HL-60 (cell line): ENCODE measurements around the gene ZCCHC24.

Experiments
- TF ChIP-seq, protein P1 (sequence below): IDR thresholded peaks from one replicate; pipeline ENCODE4 v1.5.1; 2011; ENCODE audit warnings: low read length, control low read depth, inconsistent platforms; ENCODE audit not compliant: insufficient read depth
- TF ChIP-seq, protein P2 (sequence below): IDR thresholded peaks from 2 replicates; pipeline ENCODE4 v1.6.1; 2012; ENCODE audit warnings: low read depth; ENCODE audit not compliant: insufficient replicate concordance

DNA sequence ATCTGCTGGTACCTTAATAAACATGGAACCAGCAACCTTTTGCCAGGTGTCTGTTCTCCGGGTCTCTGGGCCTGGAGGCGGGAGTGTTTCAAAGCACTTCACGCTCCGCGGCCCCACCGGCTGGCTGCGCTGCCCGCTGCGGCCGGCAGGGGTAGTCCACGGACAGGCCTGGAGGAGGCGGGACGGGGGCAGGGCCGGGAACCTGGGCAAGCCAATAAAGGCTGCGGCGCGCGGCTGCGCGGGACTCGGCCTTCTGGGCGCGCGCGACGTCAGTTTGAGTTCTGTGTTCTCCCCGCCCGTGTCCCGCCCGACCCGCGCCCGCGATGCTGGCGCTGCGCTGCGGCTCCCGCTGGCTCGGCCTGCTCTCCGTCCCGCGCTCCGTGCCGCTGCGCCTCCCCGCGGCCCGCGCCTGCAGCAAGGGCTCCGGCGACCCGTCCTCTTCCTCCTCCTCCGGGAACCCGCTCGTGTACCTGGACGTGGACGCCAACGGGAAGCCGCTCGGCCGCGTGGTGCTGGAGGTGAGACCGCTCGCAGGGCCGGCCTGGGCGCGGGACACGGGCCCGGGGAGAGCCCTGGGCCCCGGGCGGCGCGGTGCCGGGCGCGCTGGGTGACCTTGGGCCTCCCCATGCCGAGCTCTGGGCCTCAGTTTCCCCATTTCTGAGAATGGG, 98.1 kb downstream of the ZCCHC24 start, which contains the start of gene PPIF:
- TF ChIP-seq, protein P1, sequence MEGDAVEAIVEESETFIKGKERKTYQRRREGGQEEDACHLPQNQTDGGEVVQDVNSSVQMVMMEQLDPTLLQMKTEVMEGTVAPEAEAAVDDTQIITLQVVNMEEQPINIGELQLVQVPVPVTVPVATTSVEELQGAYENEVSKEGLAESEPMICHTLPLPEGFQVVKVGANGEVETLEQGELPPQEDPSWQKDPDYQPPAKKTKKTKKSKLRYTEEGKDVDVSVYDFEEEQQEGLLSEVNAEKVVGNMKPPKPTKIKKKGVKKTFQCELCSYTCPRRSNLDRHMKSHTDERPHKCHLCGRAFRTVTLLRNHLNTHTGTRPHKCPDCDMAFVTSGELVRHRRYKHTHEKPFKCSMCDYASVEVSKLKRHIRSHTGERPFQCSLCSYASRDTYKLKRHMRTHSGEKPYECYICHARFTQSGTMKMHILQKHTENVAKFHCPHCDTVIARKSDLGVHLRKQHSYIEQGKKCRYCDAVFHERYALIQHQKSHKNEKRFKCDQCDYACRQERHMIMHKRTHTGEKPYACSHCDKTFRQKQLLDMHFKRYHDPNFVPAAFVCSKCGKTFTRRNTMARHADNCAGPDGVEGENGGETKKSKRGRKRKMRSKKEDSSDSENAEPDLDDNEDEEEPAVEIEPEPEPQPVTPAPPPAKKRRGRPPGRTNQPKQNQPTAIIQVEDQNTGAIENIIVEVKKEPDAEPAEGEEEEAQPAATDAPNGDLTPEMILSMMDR = peak; percentile 73
- TF ChIP-seq, protein P2, sequence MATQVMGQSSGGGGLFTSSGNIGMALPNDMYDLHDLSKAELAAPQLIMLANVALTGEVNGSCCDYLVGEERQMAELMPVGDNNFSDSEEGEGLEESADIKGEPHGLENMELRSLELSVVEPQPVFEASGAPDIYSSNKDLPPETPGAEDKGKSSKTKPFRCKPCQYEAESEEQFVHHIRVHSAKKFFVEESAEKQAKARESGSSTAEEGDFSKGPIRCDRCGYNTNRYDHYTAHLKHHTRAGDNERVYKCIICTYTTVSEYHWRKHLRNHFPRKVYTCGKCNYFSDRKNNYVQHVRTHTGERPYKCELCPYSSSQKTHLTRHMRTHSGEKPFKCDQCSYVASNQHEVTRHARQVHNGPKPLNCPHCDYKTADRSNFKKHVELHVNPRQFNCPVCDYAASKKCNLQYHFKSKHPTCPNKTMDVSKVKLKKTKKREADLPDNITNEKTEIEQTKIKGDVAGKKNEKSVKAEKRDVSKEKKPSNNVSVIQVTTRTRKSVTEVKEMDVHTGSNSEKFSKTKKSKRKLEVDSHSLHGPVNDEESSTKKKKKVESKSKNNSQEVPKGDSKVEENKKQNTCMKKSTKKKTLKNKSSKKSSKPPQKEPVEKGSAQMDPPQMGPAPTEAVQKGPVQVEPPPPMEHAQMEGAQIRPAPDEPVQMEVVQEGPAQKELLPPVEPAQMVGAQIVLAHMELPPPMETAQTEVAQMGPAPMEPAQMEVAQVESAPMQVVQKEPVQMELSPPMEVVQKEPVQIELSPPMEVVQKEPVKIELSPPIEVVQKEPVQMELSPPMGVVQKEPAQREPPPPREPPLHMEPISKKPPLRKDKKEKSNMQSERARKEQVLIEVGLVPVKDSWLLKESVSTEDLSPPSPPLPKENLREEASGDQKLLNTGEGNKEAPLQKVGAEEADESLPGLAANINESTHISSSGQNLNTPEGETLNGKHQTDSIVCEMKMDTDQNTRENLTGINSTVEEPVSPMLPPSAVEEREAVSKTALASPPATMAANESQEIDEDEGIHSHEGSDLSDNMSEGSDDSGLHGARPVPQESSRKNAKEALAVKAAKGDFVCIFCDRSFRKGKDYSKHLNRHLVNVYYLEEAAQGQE = peak; percentile 55
